Fibroblast of the aortic adventitia (primary cell): ENCODE measurements around the gene LHPP. TPM values are rescaled to one million over a fixed set of nuclear protein-coding genes. Genes with fewer than 3 reads are reported as not detected.

Source experiments
- DNase-seq: peaks from one replicate; pipeline ENCODE4 v3.0.0-alpha.2; 2010; ENCODE audit warnings: low read depth
- H3K4me3 ChIP-seq: 2 replicates; pipeline ENCODE4 v1.5.1; 2011; ENCODE audit warnings: low read depth, mild to moderate bottlenecking, control low read depth, low read length, moderate library complexity
- CTCF ChIP-seq: IDR thresholded peaks from 2 replicates; pipeline ENCODE4 v1.5.1; 2011; ENCODE audit warnings: mild to moderate bottlenecking, low read length, control low read depth, inconsistent platforms; ENCODE audit not compliant: insufficient read depth
- total RNA-seq: library from RNA; depleted of rRNA; stranded (reverse); fragments of >200 nt; gene quantifications from 2 replicates; pipeline ENCODE4 v1.2.3, GENCODE V29; 2012; ENCODE audit warnings: low replicate concordance

Gene LHPP
- total RNA-seq, 1 donor: 12.5 TPM

- no peak for TF ChIP-seq CTCF
- DNase-seq: no peak
- H3K4me3 ChIP-seq: no peak overlapping the region
Observed at GRCh38 chr10:124637091-124637700, 175.6 kb downstream of the LHPP start.

GRCh38 chr10:124637746-124638145 lies 176.1 kb downstream of the LHPP start:
- DNase-seq: no peak
- no peak for TF ChIP-seq CTCF
- H3K4me3 ChIP-seq: no peak overlapping the region

- H3K4me3 ChIP-seq: no peak overlapping the region
- no peak for TF ChIP-seq CTCF
- no peak for DNase-seq
Observed at GRCh38 chr10:124639206-124639605, 177.6 kb downstream of the LHPP start.

GRCh38 chr10:124639646-124640045 lies 178.0 kb downstream of the LHPP start:
- H3K4me3 ChIP-seq: no peak overlapping the region
- DNase-seq: no peak
- no peak for TF ChIP-seq CTCF

- no peak for DNase-seq
- H3K4me3 ChIP-seq: no peak overlapping the region
- TF ChIP-seq CTCF: no peak
Observed at GRCh38 chr10:124640056-124640455, 178.4 kb downstream of the LHPP start.

- no peak for DNase-seq
- TF ChIP-seq CTCF: no peak
Observed at GRCh38 chr10:124640538-124641231, 179.1 kb downstream of the LHPP start.

More at GRCh38 chr10:124640538-124641231, 179.1 kb downstream of the LHPP start:
- no peak overlapping the region for H3K4me3 ChIP-seq
